Hepatocyte (in vitro differentiated cells): Measurements from ENCODE around the gene ALPP.

ENCODE experiments used
- CTCF ChIP-seq: fragments of 200-600 bp; sonication (generic); IDR thresholded peaks from 2 replicates; pipeline ENCODE4 v1.5.1; 2016; ENCODE audit warnings: antibody characterized with exemption, mild to moderate bottlenecking; ENCODE audit not compliant: poor library complexity
- EZH2 ChIP-seq: fragments of 200-600 bp; sonication (generic); IDR thresholded peaks from 2 replicates; pipeline ENCODE4 v1.6.1; 2016; ENCODE audit warnings: antibody characterized with exemption, mild to moderate bottlenecking, borderline replicate concordance

- no peak for TF ChIP-seq EZH2
- no peak for TF ChIP-seq CTCF
These were observed 40.1 kb downstream of the ALPP start for GRCh38 chr2:232418466-232419244.
